GM12874 (cell line): Measurements from ENCODE around the gene SCAMP4.

ENCODE experiments used
- CTCF ChIP-seq: IDR thresholded peaks from 2 replicates; pipeline ENCODE4 v1.5.1; 2011; ENCODE audit warnings: low read depth, mild to moderate bottlenecking, control low read depth, low read length, moderate library complexity; ENCODE audit not compliant: insufficient read depth

The SCAMP4 gene

GRCh38 chr19:1876496-1877279 is 28.5 kb upstream of the SCAMP4 start:
- TF ChIP-seq CTCF: peak; percentile 20; the same call in 1 of the 2 replicates

DNA sequence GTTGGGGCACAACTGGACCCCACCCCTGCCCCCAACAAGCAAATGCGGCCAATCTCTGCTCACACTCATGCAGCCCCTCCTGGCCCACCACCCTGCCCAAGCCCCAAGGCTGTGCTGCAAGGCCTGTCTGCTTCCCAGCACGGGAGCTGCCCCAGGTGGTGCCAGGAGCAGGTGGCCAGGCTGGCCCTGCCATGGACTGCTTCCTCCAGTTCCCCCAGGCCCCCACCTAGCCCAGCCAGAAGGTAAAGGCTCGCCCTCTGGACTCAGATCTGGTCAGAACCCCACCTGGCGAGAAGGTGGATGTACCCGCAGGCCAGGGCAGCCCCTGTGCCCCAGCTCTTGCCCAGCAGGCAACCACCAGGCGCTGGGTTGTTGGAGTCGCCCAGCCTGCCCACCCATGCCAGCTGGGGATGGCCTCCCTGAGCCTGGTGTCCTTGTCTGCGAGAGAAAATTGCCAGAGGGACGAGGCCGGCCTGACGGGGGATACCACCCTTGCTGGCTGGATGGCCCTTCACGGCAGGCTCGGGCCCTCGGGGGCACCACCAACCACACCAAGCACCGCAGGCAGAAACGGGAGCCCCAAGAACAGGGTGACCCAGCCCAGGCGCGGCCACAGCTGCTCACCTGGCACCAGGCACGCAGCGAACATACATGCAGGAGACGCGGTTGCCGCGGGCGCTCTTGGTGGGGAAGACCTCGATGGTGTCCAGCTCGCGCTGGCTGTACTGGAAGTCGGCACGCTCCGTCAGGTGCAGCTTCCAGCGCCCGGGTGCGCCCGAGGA is 24.4 kb upstream of the SCAMP4 start:
- no peak for TF ChIP-seq CTCF

- no peak for TF ChIP-seq CTCF
Observed at GRCh38 chr19:1882089-1882785, 23.0 kb upstream of the SCAMP4 start.

DNA sequence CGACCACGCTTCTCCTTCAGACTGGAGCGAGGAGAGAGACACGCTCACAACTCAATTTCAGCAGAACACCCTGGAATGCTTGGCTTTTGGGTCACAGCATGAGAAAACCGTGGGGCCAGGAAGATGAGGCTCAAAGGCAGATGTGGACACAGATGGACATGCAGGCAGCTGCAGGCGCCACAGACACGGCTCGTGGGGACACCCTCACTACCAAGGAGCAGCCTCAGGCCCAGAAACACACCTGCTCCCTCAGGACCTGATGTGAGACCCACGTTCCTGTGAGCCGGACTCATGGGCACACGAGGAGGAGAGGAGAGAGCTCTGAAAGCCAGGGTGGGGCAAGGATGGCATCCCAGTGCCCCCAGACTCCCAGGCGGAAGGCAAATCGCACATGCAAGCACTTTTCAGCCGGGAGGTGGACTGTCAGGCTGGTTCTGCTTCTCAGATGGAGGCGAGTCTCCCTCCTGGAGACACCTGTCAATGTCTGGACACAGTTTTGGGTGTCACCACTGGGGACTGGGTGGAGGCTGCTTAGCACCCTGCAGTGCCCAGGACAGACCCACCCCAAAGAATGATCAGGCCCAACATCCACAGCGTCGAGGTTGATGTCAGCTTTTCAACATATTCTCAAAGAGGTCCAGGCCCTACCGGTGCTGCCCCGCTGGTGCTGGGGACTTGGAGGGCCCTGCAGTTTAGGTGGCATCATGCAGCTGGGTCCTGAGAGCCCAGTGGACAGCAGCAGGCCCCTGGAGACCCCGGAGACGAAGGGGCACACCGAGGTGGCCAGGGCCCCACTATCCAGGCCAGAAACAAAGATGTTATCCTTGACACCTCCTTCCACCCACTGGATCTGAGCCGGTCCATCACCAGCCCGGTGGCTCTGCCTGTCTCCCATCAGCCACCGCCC is 22.2 kb upstream of the SCAMP4 start:
- TF ChIP-seq CTCF: no peak

- TF ChIP-seq CTCF: no peak
Observed at GRCh38 chr19:1883784-1884183, 21.4 kb upstream of the SCAMP4 start.

- no peak for TF ChIP-seq CTCF
Observed at GRCh38 chr19:1884291-1884718, 20.9 kb upstream of the SCAMP4 start.
